ENCODE measurements around the gene RERE.

The RERE gene

GRCh38 chr1:8311068-8311718 lies 506.2 kb downstream of the RERE start:
- Histone ChIP-seq H4K20me1 (ENCODE audit: control insufficient read depth, insufficient read depth, low read depth, low read length) (no peaks in the 10 kb centered on the region), H3F3A (ENCODE audit: control insufficient read depth, insufficient read depth) (no peaks in the 10 kb centered on the region), H3K79me2 (ENCODE audit: control insufficient read depth, low read length) (no peaks in the 10 kb centered on the region), H3K4me2 (ENCODE audit: low read length) (no peak overlapping the region), H3K27me3 (ENCODE audit: control insufficient read depth, low read length) (no peaks in the 10 kb centered on the region), H3K27ac (ENCODE audit: low read depth, low read length) (no peak overlapping the region), H3K9me3 (ENCODE audit: control insufficient read depth, insufficient read depth, low read length) (no peaks in the 10 kb centered on the region), H3K4me1 (ENCODE audit: control insufficient read depth, low read length) (no peaks in the 10 kb centered on the region), H3K9me2 (replicated peaks; ENCODE audit: control insufficient read depth, low read length) (no peaks in the 10 kb centered on the region), H3K4me3 (ENCODE audit: low read length) (no peak overlapping the region), H3K36me3 (ENCODE audit: control insufficient read depth, low read length) (no peaks in the 10 kb centered on the region)
- TF ChIP-seq, protein P1, sequence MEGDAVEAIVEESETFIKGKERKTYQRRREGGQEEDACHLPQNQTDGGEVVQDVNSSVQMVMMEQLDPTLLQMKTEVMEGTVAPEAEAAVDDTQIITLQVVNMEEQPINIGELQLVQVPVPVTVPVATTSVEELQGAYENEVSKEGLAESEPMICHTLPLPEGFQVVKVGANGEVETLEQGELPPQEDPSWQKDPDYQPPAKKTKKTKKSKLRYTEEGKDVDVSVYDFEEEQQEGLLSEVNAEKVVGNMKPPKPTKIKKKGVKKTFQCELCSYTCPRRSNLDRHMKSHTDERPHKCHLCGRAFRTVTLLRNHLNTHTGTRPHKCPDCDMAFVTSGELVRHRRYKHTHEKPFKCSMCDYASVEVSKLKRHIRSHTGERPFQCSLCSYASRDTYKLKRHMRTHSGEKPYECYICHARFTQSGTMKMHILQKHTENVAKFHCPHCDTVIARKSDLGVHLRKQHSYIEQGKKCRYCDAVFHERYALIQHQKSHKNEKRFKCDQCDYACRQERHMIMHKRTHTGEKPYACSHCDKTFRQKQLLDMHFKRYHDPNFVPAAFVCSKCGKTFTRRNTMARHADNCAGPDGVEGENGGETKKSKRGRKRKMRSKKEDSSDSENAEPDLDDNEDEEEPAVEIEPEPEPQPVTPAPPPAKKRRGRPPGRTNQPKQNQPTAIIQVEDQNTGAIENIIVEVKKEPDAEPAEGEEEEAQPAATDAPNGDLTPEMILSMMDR (IDR thresholded peaks at IDR 0.05; ENCODE audit: low read depth, low read length, poor library complexity, severe bottlenecking) = no peak
- TF ChIP-seq EZH2phosphoT487 (IDR thresholded peaks at IDR 0.05; ENCODE audit: borderline replicate concordance, low read length) = no peak

DNA sequence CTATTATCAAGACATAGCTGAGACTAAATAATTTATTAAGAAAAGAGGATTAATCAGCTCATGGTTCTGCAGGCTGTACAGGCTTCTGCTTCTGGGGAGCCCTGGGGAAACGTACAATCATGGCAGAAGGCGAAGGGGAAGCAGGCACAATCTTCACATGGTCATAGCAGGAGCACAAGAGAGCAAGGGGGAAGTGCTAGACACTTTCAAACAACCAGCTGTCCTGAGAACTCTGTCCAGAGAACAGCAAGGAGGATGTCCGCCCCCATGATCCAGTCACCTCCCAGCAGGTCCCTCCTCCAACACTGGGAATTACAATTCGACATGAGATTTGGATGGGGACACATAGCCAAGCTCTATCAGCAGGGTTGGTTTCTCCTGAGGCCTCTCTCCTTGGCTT lies 509.8 kb downstream of the RERE start:
- H3K79me2 ChIP-seq (ENCODE audit: control insufficient read depth, low read length) = no peaks in the 10 kb centered on the region
- no peaks in the 10 kb centered on the region for H3K9me2 ChIP-seq (replicated peaks; ENCODE audit: control insufficient read depth, low read length)
- no peak overlapping the region for H3K4me3 ChIP-seq (ENCODE audit: low read length)
- no peak for TF ChIP-seq EZH2phosphoT487 (IDR thresholded peaks at IDR 0.05; ENCODE audit: borderline replicate concordance, low read length)
- TF ChIP-seq, protein P1 (IDR thresholded peaks at IDR 0.05; ENCODE audit: low read depth, low read length, poor library complexity, severe bottlenecking) = no peak
- no peaks in the 10 kb centered on the region for H3K9me3 ChIP-seq (ENCODE audit: control insufficient read depth, insufficient read depth, low read length)
- H3K27me3 ChIP-seq (ENCODE audit: control insufficient read depth, low read length) = no peaks in the 10 kb centered on the region
- H3K4me1 ChIP-seq (ENCODE audit: control insufficient read depth, low read length) = no peaks in the 10 kb centered on the region
- no peaks in the 10 kb centered on the region for H4K20me1 ChIP-seq (ENCODE audit: control insufficient read depth, insufficient read depth, low read depth, low read length)
- no peaks in the 10 kb centered on the region for H3K36me3 ChIP-seq (ENCODE audit: control insufficient read depth, low read length)
- H3K4me2 ChIP-seq (ENCODE audit: low read length) = no peak overlapping the region
- no peaks in the 10 kb centered on the region for H3F3A ChIP-seq (ENCODE audit: control insufficient read depth, insufficient read depth)
- H3K27ac ChIP-seq (ENCODE audit: low read depth, low read length) = no peak overlapping the region

DNA sequence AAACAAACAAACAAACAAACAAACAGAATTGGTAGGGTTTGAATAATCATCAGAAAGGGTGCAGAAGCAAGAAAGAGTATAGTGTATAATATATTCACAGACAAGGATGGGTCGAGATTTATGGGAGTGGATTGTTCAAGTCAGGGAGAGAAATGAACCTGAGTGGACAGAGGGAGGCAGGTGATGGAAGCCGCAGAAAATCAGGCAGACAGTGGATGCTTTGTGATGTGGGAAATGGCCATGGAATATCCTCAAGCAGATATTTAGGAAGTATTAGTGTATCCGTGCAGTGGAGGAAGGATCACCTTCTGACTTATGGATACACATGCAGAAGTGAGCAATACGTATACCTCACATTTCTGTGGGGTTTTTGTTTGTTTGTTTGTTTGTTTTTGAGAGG lies 513.6 kb downstream of the RERE start:
- H4K20me1 ChIP-seq (ENCODE audit: control insufficient read depth, insufficient read depth, low read depth, low read length) = no peaks in the 10 kb centered on the region
- H3K27me3 ChIP-seq (ENCODE audit: control insufficient read depth, low read length) = no peaks in the 10 kb centered on the region
- TF ChIP-seq, protein P1 (IDR thresholded peaks at IDR 0.05; ENCODE audit: low read depth, low read length, poor library complexity, severe bottlenecking) = no peak
- no peak for TF ChIP-seq EZH2phosphoT487 (IDR thresholded peaks at IDR 0.05; ENCODE audit: borderline replicate concordance, low read length)
- no peaks in the 10 kb centered on the region for H3K9me3 ChIP-seq (ENCODE audit: control insufficient read depth, insufficient read depth, low read length)
- H3K4me2 ChIP-seq (ENCODE audit: low read length) = no peak overlapping the region
- no peaks in the 10 kb centered on the region for H3K9me2 ChIP-seq (replicated peaks; ENCODE audit: control insufficient read depth, low read length)
- no peak overlapping the region for H3K27ac ChIP-seq (ENCODE audit: low read depth, low read length)
- H3K36me3 ChIP-seq (ENCODE audit: control insufficient read depth, low read length) = no peaks in the 10 kb centered on the region
- no peaks in the 10 kb centered on the region for H3K79me2 ChIP-seq (ENCODE audit: control insufficient read depth, low read length)
- no peak overlapping the region for H3K4me3 ChIP-seq (ENCODE audit: low read length)
- H3F3A ChIP-seq (ENCODE audit: control insufficient read depth, insufficient read depth) = no peaks in the 10 kb centered on the region
- no peaks in the 10 kb centered on the region for H3K4me1 ChIP-seq (ENCODE audit: control insufficient read depth, low read length)
